DMS53 treated with DMSO at 0.1 percent for 48 hours (cell line): ENCODE measurements around the gene CDKL5.
A peak's percentile ranks its signal among the peaks of the same experiment; 100 is the strongest.

Source experiments
- DNase-seq: peaks from one replicate; lab custom pipeline; 2025; ENCODE audit not compliant: unreplicated experiment; lab: John Stamatoyannopoulos, UW

The CDKL5 gene

DNA sequence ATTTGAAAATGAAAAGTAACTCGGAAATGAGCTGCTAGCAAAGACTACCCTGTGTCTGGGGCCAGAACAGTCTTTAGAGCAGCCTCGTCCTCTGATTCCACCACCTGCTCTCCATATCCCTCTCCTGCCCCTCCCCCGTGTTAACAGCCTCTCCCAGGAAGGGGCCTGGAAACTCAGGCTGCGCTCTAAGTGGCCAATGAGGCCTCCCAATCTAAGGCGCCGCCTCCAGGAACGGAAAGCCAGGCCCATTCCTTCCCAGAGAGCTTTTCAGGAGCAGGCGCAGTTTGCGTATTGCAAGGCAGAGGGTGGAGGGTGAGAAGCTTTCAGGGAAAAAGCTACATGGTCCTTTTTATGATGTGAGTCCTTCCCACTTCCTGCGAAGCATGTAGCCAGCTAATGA lies 215.3 kb downstream of the CDKL5 start:
- DNase-seq = no peak

DNA sequence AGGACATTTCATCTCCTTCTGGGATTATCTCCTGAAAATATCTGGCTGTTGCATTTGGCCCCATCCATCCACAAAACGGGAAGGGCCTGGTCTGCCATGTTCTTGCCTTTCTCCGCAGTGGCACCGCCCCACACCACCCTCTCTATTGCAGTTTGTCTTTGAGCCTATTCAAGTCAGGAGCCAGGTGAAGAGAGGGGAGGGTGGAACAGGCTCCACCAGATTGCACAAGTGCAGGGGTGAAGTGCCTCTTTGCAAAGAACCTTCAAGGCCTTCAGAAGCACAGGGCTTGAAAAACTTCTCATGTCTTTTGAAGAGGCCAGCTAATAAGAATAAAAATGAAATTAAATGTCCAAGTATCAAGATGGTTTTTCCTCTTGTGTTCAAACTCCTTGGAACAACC lies 217.8 kb downstream of the CDKL5 start:
- DNase-seq = no peak

- DNase-seq = no peak
Observed at GRCh38 chrX:18643853-18644252, 218.4 kb downstream of the CDKL5 start.

DNA sequence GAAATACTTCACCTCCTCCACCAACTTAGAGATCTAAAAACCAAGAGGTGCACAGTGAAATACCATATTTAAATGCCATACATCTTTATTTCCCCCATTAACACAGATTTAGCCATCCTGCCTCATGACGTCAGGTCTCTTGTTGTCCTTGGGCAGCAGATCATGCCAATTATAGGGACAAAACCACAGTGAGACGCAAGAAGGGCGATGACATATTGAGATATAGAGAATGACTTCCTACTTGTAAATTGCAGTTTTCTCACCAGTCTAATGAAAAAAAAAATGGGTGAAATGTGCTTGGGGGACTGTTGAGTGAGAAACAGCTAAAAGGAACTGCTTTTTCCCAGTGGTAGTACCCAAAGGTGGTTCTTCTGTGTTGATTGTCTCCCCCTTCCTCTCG lies 222.2 kb downstream of the CDKL5 start:
- DNase-seq = no peak

DNA sequence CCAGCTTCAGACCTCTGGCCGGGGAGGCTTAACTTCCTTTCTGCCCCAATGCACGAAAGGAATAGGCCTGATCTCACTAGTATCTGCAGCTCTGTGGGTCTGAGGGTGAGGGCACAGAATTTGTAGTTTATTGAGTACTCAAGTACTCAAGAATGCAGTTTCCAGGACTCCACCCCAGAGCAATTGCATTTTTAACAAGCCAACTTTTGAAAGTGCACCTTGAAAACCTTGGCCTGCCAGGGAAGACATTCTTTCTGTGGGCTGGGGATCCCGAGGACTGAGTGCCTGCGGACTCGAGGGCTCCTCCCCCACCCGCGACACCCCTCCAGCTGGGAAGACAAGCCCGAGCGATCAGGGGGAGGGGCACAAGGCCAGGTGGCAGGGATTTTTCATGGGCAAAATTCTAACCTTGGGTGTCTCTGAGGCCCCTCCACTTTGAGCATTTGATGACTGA lies 224.1 kb downstream of the CDKL5 start:
- no peak for DNase-seq

DNA sequence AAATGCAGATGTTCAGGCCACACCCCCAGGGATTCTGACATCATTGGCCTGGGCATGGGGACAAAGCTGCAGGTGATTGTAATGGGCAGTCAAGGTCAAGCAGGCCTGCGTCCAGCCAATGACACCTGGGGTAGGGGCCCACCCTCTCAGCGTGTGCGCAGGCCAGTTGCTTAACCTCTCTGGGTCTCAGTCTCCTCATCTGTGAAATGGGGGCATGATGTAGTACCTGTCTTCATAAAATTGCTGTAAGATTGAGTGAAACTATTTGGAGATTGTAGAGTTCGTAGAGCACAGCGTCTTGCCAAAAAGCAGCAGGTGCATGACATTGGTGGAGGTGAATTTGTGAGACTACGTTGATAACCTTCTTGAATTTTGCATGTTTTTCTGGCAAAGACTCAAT lies 225.3 kb downstream of the CDKL5 start:
- no peak for DNase-seq

DNA sequence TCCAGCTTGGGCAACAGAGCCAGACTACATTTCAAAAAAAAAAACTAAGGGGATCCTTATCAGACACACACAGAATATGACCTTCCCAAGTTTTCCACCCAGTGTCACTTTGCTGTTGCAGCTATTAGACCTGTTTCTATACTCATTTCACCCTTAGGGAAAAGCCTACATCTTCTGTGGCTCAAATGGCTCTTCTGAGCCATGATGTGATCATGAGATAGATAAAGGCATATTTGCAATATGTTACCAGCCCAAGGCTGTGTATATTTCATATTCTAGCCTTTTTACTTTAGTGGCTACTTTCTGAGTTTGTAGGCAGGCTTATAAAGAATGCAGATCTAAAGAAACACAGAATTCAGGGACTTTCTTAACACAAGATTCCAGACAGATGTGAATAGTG lies 227.2 kb downstream of the CDKL5 start:
- DNase-seq = no peak

DNA sequence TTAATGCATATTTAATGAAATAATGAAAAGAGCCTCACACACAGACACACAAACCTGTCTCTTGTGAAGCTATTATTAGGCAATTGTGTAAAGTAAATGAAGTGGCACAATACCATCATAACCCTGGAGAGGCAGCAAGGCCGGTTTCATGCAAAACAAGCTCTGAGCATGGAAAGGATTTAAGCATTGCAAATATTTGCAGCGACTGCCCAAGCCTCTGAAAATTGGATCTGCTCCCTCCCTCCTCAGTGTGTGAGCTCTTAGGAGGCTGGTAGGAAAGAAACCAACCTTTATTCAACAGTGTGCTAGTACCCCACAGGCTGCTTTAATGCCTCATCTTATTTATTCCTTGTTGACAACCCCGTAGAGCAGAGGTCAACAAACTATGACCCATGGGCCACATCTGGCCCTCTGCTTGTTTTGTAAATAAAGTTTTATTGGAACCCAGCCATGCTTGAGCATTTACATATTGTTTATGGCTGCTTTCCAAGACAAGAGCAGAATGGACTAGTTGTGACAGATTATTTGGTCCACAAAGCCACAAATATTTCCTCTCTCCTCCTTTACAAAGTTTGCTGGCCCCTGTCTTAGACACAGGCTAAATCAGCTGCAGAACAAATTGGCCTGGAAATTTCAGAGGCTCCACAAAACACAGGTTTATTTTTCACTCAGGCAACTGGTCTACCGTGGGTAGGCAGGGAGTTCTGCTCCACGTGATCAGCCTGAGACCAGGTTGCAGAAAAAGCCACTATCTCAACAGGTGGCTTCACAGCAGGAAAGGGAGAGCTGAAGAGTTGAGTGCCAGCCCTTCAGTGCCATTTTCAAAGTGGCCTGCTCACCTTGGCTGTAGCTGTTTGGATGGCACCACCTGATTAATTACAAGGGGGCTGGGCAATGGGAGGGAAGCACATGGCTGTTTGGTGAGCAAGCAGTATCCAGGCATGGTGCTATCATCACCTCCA lies 229.7 kb downstream of the CDKL5 start:
- DNase-seq = no peak

DNA sequence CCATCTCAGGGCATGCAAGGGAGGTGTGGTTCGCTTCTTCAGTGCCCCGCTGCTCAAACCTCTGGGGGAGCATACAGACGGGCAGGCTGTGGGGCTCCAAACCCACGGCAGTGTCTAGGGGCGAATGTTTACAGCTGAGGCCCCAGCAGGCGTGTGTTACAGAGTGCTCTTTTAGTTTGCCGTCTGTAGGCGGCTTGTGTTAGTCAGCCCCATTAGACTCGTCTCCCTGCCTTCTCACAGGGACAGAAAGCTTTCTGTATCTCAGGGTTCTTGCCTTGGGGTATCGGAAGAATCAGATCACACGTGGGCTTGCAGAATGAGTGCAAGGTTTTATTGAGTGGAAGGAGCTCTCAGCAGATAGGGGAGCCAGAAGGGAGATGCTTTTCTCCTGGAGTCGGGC lies 235.9 kb downstream of the CDKL5 start:
- DNase-seq = no peak

DNA sequence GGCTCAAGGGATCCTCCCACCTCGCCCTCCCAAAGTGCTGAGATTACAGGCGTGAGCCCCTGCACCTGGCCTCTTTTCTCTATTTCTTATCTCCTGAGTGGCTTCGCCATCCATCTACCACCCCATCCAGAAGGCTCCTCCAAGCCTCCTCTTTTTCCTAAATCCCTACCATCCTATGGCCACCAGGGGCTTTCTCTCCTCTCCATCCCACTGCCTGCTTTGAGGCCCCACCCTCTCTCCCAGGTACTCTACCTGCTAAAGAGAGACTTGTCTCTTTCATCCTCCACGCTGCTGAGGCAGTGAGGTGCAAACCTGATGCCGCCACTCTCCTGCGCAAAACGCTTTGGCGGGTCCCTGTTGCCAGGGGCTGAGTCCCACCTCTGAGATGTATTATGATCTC lies 239.5 kb downstream of the CDKL5 start:
- DNase-seq = no peak

DNA sequence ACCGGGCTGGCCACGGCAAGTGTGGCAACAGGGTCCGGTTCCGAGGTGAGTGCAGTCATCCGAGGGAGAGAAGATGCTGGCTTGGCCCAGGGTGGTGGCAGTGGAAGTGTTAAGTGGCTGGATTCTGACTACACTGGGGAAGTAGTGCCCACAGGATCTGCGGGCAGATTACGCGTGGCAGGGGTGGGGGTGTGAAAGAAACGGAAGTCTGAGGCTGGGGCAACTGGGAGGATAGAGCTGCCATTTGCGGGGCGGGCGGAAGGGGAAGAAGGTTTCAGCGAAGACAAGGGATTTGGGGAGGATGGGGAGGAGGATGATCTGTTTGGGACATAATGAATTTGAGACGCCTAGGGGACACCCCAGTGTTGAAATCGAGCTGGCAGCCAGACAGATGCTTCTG lies 241.2 kb downstream of the CDKL5 start:
- no peak for DNase-seq

GRCh38 chrX:18668071-18668835 lies 242.8 kb downstream of the CDKL5 start:
- DNase-seq = no peak

- no peak for DNase-seq
Observed at GRCh38 chrX:18672008-18672407, 246.6 kb downstream of the CDKL5 start, which contains the start of gene RS1. TSS of gene RS1 (minus strand) at chrX:18672108. CDS start at chrX:18672068, 40 bp downstream.

- DNase-seq = no peak
Observed at GRCh38 chrX:18674417-18674787, 249.0 kb downstream of the CDKL5 start.

GRCh38 chrX:18674788-18675735 lies 249.7 kb downstream of the CDKL5 start:
- DNase-seq = peak; percentile 50

DNA sequence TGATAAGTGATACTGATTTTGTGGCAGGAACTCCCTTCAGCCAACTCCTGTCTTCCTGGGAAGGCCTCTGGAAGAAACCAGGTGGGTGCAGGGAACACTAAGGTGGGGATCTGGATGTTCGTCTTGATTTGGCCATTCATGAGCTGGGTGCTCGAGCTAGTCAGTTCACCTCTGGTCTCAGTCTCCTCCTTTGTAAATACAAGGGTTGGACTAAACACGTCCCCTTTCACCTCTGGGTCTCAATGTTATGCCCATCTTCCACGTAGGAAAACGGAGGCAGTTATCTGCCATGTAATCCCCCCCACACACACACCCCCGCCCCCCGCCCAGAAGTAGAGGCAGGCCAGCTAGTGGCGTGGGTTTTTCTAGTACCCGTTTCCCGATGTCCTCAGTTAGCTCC lies 250.6 kb downstream of the CDKL5 start:
- no peak for DNase-seq

DNA sequence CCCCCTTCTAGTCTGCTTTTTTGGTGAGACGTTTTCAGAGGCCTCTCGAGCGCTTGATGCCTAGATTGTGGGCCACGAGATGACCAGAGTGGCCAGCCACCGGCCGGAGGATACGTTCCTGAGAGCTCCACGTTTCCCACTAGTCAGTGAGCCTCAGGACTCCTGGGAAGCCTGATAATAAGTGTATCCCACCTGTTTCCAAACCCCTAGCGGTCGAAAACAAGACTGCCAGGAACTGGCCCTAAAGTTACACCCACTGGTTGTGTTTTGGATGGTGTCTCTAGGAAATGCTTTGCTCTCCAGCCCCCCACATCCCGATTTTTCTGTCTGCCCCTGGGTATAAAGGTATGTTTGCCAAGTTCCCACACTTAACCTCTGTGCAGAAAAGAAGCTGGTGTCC lies 251.1 kb downstream of the CDKL5 start:
- peak; percentile 67 for DNase-seq

DNA sequence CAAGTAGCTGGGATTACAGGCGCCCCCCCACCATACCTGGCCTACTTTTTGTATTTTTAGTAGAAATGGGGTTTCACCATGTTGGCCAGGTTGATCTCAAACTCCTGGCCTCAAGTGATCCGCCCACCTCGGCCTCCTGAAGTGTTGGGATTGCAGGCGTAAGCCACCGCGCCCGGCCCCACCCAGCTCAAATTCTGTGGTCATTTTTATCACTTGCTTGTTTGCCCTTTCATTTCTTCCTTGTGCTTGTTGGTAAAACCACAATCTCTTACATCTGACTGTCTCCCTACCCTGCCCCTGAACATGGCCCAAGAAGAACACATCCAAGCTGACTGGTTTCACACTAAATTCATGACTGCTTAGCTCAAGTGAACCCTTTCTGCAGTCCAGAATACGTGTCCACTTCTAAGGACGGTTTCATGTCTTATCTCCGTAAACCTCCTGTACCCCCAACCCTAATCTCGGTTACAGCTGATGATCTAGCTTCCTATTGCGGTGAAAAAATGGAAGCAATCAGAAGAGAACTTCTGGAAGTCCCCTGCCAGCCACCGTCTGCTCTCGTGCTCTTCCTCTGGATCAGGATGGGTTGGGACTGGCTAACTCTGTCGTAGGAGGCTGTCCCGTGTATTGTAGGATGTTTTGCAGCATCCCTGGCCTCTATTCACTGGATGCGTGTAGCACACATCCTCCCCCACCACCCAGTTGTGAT lies 251.9 kb downstream of the CDKL5 start:
- DNase-seq = no peak

DNA sequence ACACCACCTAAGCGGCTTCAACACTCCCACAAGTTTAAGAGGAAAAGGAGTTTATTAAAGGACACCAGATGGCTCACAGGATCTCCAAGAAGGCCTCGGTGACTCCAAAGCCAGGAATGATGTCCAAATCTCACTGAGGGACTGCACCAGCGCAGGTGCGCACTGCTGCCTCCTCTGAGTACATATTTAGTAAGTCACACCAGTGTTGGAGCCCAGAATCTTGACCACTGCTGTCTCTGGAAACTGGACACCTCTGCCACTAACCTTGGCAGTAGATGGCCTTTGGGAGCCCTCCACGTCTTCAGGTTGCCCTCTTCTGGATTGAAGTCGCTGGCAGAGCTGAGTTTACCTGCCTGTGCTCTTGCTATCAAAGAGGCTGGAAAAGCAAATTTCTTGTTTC lies 256.6 kb downstream of the CDKL5 start:
- DNase-seq = no peak

- DNase-seq = no peak
Observed at GRCh38 chrX:18682979-18683387, 257.6 kb downstream of the CDKL5 start.
